ENCODE data around the gene CATSPERZ.

The CATSPERZ gene

DNA sequence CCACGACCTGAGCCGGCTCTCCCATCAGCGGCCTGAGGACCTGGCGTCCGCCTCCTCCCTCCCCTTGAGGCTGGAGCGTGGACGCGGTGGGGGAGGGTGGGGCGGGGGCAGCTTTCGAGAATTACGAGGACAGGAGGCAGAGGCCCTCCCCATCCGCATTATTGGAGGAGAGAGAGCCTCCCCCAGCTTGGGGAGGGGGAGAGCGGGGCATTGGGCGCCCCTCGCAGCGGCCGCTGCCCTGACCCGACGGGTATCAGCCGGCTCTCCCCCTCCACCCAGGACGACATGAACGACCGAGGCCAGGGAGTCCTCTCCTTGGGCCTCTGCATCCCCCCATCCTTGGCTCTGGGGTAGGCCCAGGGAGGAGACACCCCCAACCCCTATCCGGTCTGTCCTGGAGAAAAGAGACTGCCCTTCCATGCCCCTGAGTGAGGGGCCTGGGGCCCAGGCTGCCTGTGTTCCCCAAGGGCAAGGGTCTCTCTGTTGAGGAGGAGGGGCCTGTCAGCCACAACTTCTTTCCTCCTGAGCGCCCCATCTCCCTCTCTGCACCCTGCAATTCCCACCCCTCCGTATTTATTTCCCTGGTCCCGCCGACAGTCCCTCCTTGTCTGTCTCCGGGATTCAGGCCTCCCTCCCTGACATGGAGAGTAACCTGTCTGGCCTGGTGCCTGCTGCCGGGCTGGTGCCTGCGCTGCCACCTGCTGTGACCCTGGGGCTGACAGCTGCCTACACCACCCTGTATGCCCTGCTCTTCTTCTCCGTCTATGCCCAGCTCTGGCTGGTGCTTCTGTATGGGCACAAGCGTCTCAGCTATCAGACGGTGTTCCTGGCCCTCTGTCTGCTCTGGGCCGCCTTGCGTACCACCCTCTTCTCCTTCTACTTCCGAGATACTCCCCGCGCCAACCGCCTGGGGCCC is 14.0 kb upstream of the CATSPERZ start:
- no peak for DNase-seq

- no peak for DNase-seq
Observed at GRCh38 chr11:64286801-64287159, 13.4 kb upstream of the CATSPERZ start.

DNA sequence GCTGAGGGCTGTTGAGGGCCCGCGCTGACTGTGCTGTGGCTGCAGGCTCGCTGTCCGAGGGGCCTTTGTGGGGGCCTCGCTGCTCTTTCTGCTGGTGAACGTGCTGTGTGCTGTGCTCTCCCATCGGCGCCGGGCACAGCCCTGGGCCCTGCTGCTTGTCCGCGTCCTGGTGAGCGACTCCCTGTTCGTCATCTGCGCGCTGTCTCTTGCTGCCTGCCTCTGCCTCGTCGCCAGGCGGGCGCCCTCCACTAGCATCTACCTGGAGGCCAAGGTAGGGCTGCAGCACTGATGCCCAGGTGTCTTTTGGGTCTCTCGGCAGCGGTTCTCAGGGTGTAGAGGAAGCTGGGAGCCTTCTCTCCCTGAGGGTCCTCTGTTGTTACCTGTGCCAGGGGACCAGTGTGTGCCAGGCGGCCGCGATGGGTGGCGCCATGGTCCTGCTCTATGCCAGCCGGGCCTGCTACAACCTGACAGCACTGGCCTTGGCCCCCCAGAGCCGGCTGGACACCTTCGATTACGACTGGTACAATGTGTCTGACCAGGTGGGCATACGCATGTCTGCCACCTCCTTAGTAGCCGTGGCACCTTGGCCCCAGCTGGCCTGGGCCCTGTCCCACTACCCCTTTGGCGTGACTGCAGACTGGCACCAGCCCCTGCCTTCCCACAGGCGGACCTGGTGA is 12.3 kb upstream of the CATSPERZ start:
- DNase-seq = no peak

- DNase-seq = no peak
Observed at GRCh38 chr11:64288353-64288750, 11.8 kb upstream of the CATSPERZ start.

DNA sequence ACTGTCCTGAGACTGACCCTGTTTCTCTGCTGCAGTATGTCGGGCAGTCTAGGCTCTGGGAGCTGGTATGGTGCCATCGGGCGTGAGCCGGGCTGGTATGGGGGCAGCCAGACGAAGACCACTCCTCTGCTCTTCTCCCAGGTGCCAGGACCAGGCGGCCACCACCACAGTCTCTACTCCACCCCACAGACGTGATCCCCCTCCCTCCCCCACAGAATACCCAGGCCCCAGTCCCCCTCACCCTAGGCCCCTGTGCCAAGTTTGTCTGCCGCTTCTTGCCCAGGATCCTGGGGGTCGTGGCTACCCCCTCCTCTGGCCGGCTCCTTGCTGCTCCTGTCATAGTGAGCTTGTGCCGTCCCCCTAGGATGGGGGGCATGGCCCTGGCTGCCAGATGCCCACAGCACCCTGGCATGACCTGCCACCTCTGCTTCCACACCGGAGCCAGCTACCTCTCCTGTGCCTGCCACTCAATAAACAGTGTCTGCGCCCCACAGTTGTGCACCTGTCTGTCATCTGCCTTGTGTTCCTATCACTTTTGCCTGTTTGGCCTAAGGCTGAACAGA is 11.1 kb upstream of the CATSPERZ start:
- DNase-seq = no peak

GRCh38 chr11:64290352-64291261 is 9.6 kb upstream of the CATSPERZ start:
- no peak for DNase-seq

- DNase-seq = no peak
Observed at GRCh38 chr11:64291262-64291751, 8.9 kb upstream of the CATSPERZ start, which contains the start of gene KCNK4. Gene KCNK4 (plus strand): TSS chr11:64291302. CDS start chr11:64293019, 1,717 bp downstream.

GRCh38 chr11:64291752-64292459 is 8.3 kb upstream of the CATSPERZ start:
- DNase-seq = no peak

DNA sequence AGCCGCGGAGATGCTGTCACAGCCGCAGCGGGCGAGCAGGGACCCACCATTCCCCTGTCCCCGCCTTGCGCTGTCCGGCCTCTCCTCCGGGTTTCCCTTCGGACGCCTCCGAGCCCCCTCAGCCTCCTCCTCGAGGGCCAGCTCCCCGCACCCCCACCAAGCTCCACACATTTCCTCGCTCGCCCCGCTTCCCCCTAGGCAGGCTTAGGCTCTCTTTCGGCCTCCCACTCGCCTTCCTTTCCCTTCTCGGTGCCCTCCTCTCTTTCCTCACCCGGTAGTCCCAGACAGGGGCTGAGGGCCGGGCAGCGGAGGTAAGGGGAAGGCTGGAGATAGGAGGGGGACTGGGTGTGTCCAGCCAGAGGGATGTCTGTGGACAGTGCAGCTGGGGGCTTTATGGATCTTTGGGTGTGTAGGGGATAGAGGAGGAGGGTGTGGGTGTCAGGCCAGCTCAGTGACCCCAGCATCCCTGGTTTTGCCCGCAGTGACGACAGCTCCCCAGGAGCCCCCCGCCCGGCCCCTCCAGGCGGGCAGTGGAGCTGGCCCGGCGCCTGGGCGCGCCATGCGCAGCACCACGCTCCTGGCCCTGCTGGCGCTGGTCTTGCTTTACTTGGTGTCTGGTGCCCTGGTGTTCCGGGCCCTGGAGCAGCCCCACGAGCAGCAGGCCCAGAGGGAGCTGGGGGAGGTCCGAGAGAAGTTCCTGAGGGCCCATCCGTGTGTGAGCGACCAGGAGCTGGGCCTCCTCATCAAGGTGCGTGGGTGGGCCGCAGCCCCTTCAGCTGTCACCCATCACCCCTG is 7.5 kb upstream of the CATSPERZ start:
- no peak for DNase-seq

DNA sequence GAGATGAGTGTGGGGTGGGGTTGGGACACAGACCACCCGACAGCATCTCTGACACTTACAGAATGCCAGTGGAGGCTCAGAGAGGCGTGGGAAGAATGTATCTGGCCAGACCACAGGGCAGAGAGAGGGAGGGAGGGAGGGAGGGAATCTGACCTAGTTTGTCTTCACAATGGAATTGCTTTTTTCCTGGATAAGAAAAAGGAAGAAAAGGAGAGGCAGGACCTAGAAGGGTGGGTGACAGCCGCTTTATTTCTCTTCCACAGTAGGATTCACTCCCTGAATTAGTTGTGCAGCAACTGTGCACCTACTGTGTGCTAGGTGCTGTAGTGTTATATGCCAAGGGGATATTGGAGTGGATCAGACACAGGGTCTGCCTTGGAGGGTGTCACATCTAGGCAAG is 5.4 kb upstream of the CATSPERZ start:
- DNase-seq = no peak

GRCh38 chr11:64295760-64296159 is 4.4 kb upstream of the CATSPERZ start:
- DNase-seq = no peak

GRCh38 chr11:64296236-64296635 is 3.9 kb upstream of the CATSPERZ start:
- DNase-seq = no peak

DNA sequence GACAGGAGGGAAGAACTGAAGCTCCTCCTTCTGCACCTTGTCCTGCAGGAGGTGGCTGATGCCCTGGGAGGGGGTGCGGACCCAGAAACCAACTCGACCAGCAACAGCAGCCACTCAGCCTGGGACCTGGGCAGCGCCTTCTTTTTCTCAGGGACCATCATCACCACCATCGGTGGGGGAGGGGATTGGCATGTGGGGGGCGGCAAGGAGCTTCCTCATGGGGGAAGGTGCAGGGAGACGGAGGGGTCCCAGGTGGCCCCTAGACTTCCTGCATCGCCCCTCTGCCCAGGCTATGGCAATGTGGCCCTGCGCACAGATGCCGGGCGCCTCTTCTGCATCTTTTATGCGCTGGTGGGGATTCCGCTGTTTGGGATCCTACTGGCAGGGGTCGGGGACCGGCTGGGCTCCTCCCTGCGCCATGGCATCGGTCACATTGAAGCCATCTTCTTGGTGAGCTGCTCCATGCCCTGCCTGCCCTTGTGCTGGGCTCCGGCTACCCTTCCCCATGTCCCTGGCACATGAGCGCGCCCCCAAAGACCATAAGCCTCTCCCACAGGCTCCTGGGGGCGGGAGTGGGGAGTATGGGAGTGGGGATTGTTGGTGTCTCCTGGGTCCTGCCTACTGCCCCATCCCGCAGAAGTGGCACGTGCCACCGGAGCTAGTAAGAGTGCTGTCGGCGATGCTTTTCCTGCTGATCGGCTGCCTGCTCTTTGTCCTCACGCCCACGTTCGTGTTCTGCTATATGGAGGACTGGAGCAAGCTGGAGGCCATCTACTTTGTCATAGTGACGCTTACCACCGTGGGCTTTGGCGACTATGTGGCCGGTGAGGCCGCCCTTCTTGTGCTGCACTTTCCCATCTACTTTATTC is 3.1 kb upstream of the CATSPERZ start:
- DNase-seq = no peak

- no peak for DNase-seq
Observed at GRCh38 chr11:64297699-64298358, 2.3 kb upstream of the CATSPERZ start.

DNA sequence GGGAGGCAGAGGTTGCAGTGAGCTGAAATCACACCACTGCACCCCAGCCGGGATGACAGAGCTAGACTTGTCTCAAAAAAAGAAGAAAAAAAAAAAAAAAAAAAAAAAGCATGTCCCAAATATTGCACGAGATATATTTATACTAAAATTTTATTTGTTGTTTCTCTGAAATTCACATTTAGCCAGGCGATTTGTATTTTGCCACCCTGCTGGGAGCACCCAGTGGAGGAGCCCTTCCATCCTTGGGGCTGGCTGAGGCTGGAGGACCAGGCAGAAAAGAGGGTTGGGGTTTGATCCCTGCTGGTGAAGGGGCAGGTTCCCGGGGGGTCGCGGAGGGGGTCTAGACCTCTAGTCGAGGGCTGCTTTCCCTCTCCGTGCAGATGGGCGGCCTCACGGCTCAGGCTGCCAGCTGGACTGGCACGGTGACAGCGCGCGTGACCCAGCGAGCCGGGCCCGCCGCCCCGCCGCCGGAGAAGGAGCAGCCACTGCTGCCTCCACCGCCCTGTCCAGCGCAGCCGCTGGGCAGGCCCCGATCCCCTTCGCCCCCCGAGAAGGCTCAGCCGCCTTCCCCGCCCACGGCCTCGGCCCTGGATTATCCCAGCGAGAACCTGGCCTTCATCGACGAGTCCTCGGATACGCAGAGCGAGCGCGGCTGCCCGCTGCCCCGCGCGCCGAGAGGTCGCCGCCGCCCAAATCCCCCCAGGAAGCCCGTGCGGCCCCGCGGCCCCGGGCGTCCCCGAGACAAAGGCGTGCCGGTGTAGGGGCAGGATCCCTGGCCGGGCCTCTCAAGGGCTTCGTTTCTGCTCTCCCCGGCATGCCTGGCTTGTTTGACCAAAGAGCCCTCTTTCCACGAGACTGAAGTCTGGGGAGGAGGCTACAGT is 952 bp upstream of the CATSPERZ start:
- DNase-seq = no peak

- no peak for DNase-seq
Observed at GRCh38 chr11:64303109-64304031, 3.2 kb downstream of the CATSPERZ start.

DNA sequence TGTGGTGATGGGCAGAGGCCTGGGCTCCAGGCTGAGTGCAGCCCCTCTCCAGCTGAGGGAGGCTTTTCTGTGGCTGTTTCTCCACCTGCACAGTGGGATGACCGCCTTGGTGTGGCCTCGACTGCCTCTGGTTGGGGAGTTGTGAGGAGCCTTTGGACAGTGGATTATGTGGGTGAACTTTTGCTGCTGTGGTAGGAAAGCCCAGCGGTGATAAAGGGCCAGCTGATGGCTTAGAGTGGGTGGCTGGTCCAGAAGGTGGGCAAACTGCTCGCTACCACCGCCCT is 3.8 kb downstream of the CATSPERZ start:
- DNase-seq = no peak

Data from CD4-positive, alpha-beta T cell treated with Interleukin-4 for 1 hour (primary cell).